Thyroid gland (tissue), 4 donors: Measurements from ENCODE around the gene ALOX5AP. TPM values are rescaled to one million over a fixed set of nuclear protein-coding genes. Genes with fewer than 3 reads are reported as not detected.

Experiments
- DNase-seq, 2 donors: peaks; one replicate each; pipeline ENCODE4 v3.0.0-alpha.2; 2019
- H3K27ac ChIP-seq, 3 donors: fragments of 200-600 bp; sonication (generic); 1 replicate in 2 of 3; 2 replicates in 1 of 3; pipeline ENCODE4 v1.5.1; 2016 to 2019; ENCODE audit warnings: mild to moderate bottlenecking in 1 of 3, moderate library complexity in 1 of 3
- H3K27me3 ChIP-seq: fragments of 200-600 bp; sonication (generic); one replicate; pipeline ENCODE4 v1.5.1; 2019
- H3K36me3 ChIP-seq, 2 donors: fragments of 200-600 bp; sonication (generic); one replicate each; pipeline ENCODE4 v1.5.1; 2016 to 2019
- H3K4me1 ChIP-seq, 2 donors: fragments of 200-600 bp; sonication (generic); one replicate each; pipeline ENCODE4 v1.5.1; 2017 to 2019
- H3K4me3 ChIP-seq, 3 donors: fragments of 200-600 bp; sonication (generic); replicated peaks in 1 of 3; 1 replicate in 2 of 3; 2 replicates in 1 of 3; pipeline ENCODE4 v1.5.1; 2016; ENCODE audit warnings: mild to moderate bottlenecking in 1 of 3
- H3K9me3 ChIP-seq: fragments of 200-600 bp; sonication (generic); one replicate; pipeline ENCODE4 v1.5.1; 2017
- POLR2A ChIP-seq, 2 donors: fragments of 450-650 bp; IDR thresholded peaks; one replicate each; pipeline ENCODE4 v1.6.1; 2017; ENCODE audit warnings: antibody characterized with exemption in 2 of 2, mild to moderate bottlenecking in 2 of 2, moderate library complexity in 1 of 2
- WGBS, 2 donors: methylation state at CpG; one replicate each; pipeline ENCODE4 v1.1.5; 2017; 5-methylcytosine and 5-hydroxymethylcytosine counted together
- intact Hi-C: fragments of 100-400 bp; cut with DNase I; formaldehyde crosslinking; loops from one replicate; pipeline ENCODE4 v1.15.1; 2023
- total RNA-seq, 4 donors: library from RNA; depleted of rRNA; stranded (reverse); fragments of >200 nt; gene quantifications; one replicate each; pipeline ENCODE4 v1.2.3, GENCODE V29; 2016
- TF ChIP-seq, protein P1 (sequence below), 6 experiments: fragments of 200-600 bp in 3 of 6; fragments of 450-650 bp in 3 of 6; sonication (generic) in 3 of 6; IDR thresholded peaks; one replicate each; pipeline ENCODE4 v1.5.1; 2016 to 2019; ENCODE audit warnings: antibody characterized with exemption in 6 of 6, mild to moderate bottlenecking in 2 of 6, inconsistent platforms in 1 of 6, moderate library complexity in 1 of 6

Gene ALOX5AP
- total RNA-seq, 4 donors from 2014 or later: 3.6 to 13.4 (median 6.1) TPM

DNA sequence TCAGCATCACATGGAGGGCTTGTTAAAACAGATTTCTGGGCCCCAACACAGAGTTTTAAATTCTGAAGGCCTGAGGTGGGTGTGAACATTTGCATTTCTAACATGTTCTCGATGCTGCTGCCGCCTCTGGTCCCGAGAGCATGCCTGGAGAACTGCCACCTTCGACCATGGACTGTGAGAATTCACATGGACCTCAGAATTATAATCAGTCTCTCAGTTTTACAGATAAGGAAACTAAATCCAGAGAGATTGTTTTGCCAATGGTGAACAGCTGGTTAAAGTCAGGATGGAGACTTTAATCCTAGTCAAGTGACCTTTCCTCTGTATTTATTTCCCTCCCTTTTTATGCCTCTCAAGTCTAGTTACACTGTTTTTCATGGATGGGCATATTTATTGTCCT lies 14.7 kb downstream of the ALOX5AP start:
- H3K4me3 ChIP-seq: no peak overlapping the region
- TF ChIP-seq POLR2A (IDR thresholded peaks at IDR 0.05): no peak
- TF ChIP-seq, protein P1, sequence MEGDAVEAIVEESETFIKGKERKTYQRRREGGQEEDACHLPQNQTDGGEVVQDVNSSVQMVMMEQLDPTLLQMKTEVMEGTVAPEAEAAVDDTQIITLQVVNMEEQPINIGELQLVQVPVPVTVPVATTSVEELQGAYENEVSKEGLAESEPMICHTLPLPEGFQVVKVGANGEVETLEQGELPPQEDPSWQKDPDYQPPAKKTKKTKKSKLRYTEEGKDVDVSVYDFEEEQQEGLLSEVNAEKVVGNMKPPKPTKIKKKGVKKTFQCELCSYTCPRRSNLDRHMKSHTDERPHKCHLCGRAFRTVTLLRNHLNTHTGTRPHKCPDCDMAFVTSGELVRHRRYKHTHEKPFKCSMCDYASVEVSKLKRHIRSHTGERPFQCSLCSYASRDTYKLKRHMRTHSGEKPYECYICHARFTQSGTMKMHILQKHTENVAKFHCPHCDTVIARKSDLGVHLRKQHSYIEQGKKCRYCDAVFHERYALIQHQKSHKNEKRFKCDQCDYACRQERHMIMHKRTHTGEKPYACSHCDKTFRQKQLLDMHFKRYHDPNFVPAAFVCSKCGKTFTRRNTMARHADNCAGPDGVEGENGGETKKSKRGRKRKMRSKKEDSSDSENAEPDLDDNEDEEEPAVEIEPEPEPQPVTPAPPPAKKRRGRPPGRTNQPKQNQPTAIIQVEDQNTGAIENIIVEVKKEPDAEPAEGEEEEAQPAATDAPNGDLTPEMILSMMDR (IDR thresholded peaks at IDR 0.05): no peak
- no peak overlapping the region for H3K27ac ChIP-seq
- no peaks in the 10 kb centered on the region for H3K9me3 ChIP-seq
- DNase-seq: no peak
- H3K36me3 ChIP-seq: no peaks in the 10 kb centered on the region
- WGBS, 2 donors: 90 to 94% methylated on average over 4 of the region's 4 CpGs
- intact Hi-C loops: no loop called here
- peaks cover 0 to 7% of the 10 kb centered on the region in 2 donors for H3K4me1 ChIP-seq
- H3K27me3 ChIP-seq: no peaks in the 10 kb centered on the region

DNA sequence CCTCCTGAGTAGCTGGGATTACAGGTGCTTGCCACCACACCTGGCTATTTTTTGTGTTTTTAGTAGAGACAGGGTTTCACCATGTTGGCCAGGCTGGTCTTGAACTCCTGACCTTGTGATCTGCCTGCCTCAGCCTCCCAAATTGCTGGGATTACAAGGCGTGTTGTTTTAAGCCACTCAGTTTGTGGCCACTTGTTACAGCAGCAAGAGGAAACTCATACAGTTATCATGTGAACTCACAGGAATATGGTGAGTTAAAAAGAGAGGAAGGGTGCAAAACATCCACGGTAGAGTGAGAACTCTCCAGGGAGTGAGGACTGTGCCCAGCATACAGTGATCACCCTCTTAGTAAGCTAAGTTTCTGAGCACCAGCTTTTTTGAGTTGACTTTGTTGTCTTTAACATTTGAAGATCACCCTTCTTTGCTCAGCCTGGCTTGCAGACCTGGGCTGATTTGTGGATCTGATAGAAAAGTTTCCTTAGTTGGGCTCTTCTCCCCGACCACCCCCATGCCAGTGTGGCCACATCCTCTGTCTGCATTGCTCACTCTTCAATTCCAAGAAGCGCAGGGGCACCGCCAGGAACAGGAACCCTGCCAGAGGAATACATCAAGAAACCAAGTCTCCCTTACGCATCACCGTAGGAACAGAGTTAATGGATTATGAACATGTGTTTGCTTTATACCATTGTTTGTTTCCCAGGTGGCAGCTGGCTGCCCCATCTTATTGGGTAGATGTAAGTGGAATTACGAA lies 16.0 kb downstream of the ALOX5AP start:
- TF ChIP-seq POLR2A (IDR thresholded peaks at IDR 0.05): no peak
- TF ChIP-seq, protein P1 (IDR thresholded peaks at IDR 0.05): no peak
- no peak for DNase-seq
- intact Hi-C loops: no loop called here
- Histone ChIP-seq H3K4me1 (peaks cover 0 to 7% of the 10 kb centered on the region in 2 donors), H3K4me3 (no peak overlapping the region), H3K9me3 (no peaks in the 10 kb centered on the region), H3K36me3 (no peaks in the 10 kb centered on the region), H3K27ac (no peak overlapping the region), H3K27me3 (no peaks in the 10 kb centered on the region)
- 65 to 66% methylated on average over 8 of the region's 8 CpGs for WGBS, 2 donors

DNA sequence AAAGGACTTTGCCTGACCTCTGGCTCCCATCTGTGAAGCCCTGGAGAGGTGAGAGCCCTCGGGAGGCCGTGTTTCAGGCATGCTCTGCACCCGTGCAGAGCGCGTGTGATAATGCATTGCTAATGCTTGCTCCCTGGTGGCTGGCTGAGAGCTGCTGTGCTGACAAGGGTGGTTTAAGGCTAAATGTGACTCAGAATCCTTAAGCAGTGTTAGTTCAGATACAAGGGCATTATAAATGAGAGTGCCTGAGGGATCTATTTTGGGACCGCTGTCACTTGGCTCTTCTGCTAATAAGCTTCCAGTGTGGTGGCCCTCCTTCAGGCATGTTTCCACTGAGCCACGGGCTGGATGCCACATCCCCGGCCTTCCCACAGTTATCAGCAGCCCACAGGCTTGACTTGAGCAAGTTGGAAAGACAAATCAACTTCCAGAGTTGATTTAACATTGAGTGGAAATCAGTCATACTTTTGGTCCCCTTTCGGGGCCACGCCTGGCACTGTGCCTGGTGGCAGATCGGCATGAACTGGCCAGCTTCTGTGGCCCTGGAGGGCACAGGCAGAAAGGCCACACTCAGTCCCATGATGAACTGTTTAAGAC lies 17.0 kb downstream of the ALOX5AP start:
- H3K36me3 ChIP-seq: no peaks in the 10 kb centered on the region
- no peak overlapping the region for H3K4me3 ChIP-seq
- DNase-seq: peak in 1 of 2 donors; percentile 15
- H3K27ac ChIP-seq: no peak overlapping the region
- 45 to 56% methylated on average over 11 of the region's 11 CpGs for WGBS, 2 donors
- peaks cover 0 to 7% of the 10 kb centered on the region in 2 donors for H3K4me1 ChIP-seq
- TF ChIP-seq, protein P1 (IDR thresholded peaks at IDR 0.05): no peak
- no peak for TF ChIP-seq POLR2A (IDR thresholded peaks at IDR 0.05)
- no peaks in the 10 kb centered on the region for H3K9me3 ChIP-seq
- intact Hi-C loops: no loop called here
- no peaks in the 10 kb centered on the region for H3K27me3 ChIP-seq

DNA sequence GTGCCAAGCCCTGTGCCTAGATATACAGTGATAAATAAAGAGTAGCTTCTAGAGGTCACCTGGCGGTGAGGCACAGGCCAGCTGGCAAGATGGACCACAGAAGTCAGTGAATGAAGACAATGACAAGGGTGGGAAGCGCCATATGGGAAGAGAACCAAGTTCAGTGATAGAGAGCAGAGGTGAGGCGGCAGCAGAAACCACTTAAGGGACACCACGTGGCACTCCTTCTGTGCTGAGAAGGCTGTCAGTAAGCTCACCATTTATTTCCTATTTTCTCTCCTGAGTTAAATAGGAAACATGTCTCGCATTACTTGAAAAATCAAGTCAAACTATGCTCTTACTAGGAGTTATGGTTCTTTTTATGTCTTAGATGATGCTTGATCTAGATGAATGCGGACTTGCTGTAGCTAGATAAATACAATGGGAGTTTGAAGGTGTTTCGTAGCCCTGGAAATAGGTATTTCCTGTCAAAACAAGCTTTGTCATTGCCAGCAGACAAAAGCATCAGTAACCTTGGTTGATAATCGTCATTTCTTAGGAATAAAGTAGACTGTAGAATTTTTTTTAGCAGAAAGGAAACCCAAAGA lies 17.8 kb downstream of the ALOX5AP start:
- no peaks in the 10 kb centered on the region for H3K36me3 ChIP-seq
- intact Hi-C loops: no loop called here
- H3K4me1 ChIP-seq: peaks cover 0 to 7% of the 10 kb centered on the region in 2 donors
- peak in 1 of 2 donors; percentile 13 for DNase-seq
- no peaks in the 10 kb centered on the region for H3K27me3 ChIP-seq
- H3K4me3 ChIP-seq: no peak overlapping the region
- TF ChIP-seq, protein P1 (IDR thresholded peaks at IDR 0.05): no peak
- H3K9me3 ChIP-seq: no peaks in the 10 kb centered on the region
- no peak overlapping the region for H3K27ac ChIP-seq
- 79 to 82% methylated on average over 8 of the region's 8 CpGs for WGBS, 2 donors

DNA sequence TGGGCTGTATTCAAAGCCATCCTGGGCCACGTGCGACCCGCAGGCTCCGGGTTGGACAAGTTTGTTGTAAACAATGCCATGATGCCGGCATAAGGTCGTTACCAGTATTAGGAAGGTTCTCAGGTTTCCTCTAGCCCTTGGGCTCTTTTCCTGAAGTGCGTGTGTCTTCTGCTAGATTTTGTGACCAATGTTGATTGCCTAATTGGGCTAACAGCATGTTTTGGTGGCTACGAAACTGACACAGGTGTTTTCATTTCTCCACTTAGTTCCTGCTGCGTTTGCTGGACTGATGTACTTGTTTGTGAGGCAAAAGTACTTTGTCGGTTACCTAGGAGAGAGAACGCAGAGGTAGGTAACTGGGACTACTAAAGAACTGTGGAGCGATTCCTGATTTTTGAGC lies 20.3 kb downstream of the ALOX5AP start:
- H3K9me3 ChIP-seq: no peaks in the 10 kb centered on the region
- H3K27me3 ChIP-seq: no peaks in the 10 kb centered on the region
- TF ChIP-seq, protein P1 (IDR thresholded peaks at IDR 0.05): no peak
- TF ChIP-seq POLR2A (IDR thresholded peaks at IDR 0.05): no peak
- H3K36me3 ChIP-seq: no peaks in the 10 kb centered on the region
- no peak overlapping the region for H3K4me3 ChIP-seq
- 82 to 86% methylated on average over 12 of the region's 12 CpGs for WGBS, 2 donors
- no peak for DNase-seq
- H3K4me1 ChIP-seq: peaks cover 0 to 7% of the 10 kb centered on the region in 2 donors
- no peak overlapping the region for H3K27ac ChIP-seq
- intact Hi-C loops: no loop called here
